Measurements from ENCODE around the gene ATG7.

- TF ChIP-seq CTCF (IDR thresholded peaks at IDR 0.05 in 2 of 3, conservative IDR thresholded peaks at IDR 0.05 in 1 of 3; ENCODE audit: borderline replicate concordance in 1 of 3, insufficient read depth in 1 of 3, low read depth in 2 of 3, low read length in 2 of 3) = no peak
- TF ChIP-seq POLR2AphosphoS5 (IDR thresholded peaks at IDR 0.05; ENCODE audit: low read depth, low read length) = no peak
- no peak for TF ChIP-seq SP1 (IDR thresholded peaks at IDR 0.05; ENCODE audit: low read depth)
- TF ChIP-seq ZBTB33 (IDR thresholded peaks at IDR 0.05; ENCODE audit: extremely low read depth, insufficient replicate concordance, low read length) = no peak
These were observed 78.2 kb downstream of the ATG7 start for GRCh38 chr3:11350374-11350773.

Measured in HCT116 (cell line).